Inferior parietal cortex (tissue), 1 donor: ENCODE data around the gene IGFBP2.
A peak's percentile ranks its signal among the peaks of the same experiment; 100 is the strongest.

Source experiments
- DNase-seq: peaks from one replicate; pipeline ENCODE4 v3.0.0-alpha.2; 2016; ENCODE audit errors: extremely low spot score

IGFBP2 gene

DNA sequence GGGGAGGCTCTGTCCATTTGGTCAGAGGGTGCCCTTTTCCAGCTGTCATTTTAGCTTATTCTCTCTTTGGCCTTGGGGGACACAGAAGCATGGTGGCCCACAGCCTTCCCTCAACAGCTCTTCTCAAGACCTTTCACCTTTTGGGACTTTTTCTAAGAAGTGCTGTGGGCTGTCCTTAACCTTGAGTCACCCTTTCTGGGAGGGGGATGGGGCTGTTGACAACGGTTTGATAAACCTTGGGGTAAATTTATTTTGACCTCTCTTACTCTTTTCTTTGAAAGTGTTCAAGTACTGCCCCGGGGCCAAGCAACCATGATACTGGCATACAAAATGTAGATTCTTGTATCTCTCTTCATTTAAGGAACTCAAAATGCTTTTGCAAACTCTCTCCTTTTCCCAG is 48.5 kb downstream of the IGFBP2 start:
- DNase-seq, result no peak

DNA sequence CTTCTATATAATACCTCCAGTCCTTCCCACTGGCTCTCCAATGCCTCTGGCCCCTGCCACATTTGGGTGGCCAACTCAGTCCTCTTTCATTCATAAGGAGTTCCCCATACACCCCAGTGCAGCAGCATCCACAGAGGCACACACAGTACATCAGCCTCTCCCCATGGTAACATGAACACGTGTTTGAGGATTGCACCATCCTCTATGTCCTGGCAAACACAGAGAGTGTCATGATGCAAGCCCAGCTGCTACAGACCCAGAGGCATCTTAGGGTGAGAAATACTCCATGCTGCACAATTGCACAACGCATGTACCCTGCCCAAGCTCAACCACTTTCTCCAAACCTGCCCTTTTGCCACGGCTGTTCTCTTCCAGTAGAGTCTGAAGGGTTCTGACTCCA is 50.6 kb downstream of the IGFBP2 start:
- DNase-seq, result no peak

DNA sequence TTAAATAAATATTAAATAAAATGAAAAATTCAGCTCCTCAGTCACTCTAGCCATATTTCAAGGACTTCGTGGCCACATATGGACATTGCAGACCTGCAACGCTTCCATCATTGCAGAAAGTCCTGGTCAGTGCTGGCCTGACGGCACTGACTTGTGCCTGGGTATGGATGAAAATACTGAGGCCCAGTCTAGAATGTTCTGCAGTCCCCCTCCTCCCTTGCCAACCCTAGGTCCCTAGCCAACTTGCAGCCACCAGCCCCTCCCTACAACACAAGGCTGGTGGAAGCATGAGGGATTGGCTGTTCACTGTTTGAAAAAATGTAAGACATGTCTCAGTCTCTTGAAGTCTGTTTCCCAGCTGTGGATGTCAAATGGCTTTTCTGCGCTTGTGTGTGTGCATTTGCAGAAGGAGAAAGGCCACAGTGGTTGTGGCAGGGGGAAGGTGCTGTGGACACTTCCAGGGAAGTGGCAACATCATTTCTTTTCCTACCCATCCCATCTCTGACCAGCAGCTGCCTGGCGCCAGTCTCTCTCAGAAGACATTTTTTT is 52.2 kb downstream of the IGFBP2 start:
- no peak for DNase-seq

DNA sequence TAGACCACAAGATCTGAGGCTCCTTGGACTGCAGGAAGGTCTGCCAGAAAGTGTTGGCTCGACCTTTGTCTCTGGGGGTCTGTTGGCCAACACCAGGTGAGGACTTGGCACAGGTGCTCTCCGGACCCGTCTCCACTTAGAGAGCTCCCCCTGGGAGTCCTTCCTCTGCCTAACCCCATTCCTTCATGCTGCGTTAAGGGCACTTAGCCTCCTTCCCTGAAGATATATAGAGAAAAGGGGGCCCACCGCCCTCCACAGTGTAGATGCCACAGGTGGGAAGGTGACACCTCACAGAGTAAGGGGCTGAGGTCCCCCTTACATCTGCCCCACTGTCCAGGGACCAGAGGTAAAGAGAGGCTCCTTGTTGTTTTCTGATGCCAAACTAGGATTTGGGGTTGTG is 53.9 kb downstream of the IGFBP2 start:
- no peak for DNase-seq

DNA sequence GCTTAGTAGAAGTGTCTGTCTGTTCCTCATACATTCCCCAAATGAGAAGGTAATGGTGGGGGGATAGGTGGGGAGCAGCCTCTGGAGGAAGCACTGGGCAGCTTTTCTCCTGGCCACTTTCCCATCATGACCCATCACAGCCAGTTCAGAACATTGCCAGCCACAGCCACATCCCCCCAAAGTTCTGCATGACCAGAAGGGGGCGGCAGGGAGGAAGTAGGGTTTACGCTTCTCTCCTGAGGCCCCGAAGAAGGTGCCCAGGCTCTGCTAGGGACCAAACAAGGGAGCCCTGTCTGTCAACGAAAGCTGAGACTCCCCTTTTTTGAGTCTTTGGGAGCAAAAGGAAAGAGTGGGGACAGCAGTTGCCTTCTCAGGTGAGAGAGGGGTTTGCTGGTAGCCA is 54.4 kb downstream of the IGFBP2 start:
- DNase-seq, result no peak

DNA sequence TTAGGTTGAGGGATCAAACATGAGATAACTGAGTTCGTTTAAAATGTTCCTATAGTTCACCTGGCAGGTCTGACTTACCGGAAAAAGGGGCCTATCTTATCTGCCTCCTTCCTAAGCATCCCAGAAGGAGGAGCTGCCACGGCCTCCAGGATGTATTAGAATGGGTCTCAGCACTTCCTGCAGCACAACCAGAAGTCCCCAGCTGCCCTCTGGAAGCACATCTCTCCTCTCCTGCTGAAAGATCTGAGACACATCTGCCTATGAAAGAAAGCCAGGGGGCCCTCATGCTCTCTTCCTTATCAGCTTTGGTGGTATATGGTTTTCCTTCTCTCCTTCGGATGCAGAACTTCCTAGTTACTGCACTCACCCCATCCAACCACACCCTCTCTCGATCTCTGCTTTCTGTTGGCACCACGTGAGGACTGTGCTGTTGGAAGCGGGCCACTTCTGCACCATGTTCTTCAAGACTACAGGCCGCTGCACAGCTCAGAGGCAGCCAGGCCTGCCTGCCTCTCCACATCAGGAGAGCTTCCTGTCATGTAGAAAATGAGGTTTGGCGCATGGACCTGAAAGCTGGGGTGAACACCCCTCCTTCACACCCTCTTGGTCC is 55.6 kb downstream of the IGFBP2 start:
- no peak for DNase-seq

DNA sequence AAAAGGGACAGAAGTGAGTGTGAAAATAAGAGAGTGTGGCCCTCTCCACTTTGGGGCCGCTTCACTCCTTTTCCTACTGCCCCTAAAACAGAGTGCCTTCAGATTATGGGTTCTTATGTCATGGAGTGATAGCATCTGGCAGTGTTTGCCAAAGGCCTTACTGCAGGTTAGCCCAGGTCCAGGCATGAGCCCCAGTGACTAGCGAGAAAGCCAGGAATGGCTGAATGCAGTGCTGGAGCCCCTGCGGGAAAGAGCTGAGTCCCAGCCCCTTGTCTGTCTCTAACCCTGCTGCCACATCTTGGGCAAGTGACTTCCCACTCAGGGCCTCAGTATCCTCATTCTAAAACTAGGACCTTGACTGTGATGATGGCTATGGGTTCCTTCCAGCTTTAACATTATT is 56.2 kb downstream of the IGFBP2 start:
- no peak for DNase-seq

DNA sequence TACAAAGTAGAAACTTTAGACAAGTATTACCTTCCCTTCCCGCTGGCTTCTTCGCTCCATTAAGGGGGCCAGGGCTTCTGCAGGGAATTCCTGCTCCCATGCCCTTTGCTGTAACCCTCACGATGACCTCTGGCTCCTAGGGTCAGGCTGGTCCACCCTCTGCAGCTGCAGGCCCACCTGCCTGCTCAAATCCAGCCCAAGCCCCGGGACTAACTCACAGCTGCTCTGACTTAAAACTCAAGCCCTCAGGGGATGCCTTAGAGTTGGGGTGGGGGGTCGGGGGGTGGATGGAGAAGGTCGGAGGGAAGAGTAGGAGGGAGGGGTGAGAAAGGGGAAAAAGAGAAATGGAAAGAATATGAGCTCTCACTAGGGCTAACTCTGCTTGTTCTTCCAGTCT is 57.2 kb downstream of the IGFBP2 start:
- DNase-seq, result no peak

DNA sequence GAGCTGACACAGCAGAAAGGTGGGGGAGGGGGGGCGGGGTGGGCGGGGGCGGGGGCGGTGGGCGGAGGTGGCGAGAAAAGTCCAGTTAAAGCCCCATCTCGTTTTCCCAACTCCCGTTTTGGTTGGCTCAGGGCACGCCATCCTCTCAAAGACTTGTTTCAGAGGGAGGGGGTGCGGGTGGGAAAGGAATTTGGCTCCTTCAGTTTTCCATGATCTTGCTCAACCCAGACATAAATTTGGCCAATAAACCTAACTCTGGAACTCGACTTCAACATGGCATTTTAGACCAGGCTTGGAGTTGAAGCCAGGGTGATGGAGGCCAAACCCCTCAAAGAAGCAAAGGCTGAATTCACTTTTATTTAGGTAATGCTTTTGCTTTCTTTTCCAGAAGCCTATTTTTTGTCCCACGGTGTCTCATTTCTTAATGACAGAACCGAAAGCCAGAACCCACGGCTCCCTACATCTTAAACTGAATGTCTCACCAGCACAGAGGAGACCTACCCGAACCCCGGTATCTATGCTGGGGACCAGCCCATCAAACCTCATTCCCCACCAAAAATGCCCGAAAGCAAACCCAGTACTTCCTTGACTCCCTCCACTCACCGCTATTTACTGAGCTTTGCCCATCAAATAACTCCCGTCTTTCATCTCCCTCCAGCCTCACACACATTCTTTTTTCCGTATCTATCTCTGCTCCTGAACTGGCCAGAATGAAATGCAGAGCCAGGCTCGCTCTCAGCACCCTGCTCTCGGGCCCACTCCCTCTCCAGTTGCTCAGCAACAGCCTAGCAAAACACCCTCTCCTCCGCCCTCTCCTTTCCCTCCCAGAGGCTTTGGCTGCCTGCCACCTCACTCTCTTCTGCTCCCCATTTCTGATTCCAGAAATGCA is 57.9 kb downstream of the IGFBP2 start:
- peak; percentile 73 for DNase-seq

DNA sequence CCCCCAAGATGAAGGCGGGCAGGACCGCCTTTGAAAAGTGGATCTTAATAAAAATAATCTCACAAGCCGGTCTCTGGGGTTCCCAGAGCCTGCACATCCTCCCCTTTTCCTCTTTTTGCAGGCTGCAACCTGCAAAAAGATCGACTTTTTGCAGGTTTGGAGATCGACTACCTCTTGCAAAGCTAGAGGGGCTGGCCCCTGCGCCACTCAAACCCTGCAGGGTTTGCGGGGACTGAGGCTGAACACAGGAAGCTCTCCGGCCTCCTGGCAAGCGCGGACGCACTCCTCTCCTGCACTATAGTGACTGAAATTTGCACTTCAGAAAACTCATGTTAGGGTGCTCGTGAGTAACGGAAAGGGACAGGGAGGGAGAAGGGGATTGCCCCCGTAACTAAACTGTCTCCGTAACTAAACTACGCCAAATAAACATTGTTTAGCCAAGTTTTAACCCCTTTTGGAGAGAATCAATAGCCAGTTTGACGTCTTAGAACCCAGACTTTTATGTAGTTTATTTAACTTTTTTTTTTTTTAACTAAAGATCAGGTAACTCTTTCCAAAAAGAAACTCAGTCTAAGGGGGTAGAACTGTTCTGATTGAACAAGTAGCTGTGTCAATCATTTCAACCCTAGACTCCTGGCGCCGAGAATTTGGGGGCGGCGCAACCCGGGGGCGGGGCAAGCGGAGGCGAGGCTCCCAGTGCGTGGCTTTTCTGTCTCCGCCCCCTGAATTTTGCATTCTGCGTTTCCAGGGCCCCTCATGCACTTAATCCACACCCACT is 59.6 kb downstream of the IGFBP2 start:
- peak; percentile 49 for DNase-seq

DNA sequence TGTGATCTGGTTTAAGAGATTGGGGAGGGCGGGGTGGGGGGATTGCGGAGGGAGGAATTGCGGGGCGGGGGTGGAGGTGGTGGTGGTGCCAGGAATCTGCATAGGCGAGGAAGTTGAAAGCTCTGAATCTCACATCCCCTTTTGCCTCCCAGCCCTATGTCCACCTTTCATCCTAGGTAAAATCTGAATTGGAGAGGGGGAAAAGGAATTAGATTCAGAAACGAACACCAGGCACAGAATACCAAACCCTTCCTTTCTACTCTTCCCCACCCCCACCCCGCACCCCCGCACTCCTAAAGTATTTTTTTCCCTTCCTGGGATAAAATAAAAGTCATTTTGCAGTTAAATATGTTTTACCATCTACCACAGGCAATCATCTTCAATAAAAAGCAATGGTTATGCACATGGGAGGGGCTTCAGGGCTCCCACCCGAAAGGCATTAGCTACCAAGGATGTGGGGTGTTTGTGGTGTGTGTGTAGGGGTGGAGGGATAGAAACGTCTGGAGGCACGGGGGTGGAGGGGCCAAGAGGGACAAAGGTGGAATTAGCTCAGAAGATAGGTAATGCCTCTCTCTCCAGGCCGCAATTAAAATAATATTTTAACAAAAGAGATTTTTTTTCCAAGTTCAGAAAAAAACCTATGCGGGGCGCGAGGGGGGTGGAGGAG is 60.3 kb downstream of the IGFBP2 start:
- no peak for DNase-seq

DNA sequence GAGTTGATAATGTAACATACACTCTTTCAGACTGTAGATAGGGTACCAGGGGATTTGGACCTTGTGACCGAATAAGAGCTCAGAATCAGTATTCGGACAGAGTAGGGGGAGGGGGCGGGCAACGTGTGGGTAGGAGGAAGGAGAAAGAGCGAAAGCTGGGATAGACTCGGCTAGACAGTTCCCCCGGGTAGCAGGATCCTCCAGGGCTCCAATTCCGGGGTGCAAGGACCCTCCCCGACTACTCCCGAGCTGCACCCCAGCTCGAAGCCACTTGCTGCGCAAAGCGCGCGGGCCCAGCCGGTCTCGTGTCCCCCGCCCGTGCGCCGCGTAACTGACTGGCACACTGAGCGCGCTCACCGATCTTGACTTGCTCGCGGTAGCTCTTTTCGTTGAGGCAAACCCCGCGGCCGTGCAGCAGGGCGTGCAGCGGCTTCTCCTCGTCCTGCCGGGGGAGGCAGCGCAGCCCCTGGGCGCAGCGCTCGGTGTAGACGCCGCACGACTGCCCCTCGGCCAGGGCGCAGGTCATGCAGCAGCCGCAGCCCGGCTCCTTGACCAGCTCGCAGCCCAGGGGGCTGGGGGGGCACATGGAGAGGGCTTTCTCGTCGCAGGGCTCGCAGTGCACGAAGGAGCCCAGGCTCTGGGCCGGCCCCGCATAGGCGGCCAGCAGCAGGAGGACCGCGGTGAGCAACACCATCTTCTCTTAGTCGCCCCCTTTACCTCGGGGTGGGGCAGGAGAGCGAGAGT is 61.0 kb downstream of the IGFBP2 start:
- DNase-seq, result peak; percentile 46

DNA sequence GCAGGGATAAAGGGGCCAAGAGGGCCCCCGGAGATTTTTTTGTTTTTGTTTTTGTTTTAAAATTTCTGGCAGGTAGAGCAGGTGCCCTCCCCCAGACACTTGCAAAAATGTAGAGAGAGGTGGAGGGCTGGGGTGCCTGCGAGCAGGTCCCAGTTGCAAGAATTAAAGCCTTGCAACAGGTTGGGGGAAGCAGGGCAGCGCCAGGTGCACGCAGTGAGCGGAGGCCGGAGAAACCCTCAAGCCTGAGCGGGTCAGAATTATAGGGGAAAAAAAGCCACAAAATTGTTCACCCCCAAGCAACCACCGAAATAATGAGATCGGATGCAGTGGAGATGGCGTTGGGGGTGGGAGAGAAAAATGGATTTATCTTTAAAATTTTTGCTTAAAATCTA is 61.6 kb downstream of the IGFBP2 start:
- DNase-seq, result no peak

DNA sequence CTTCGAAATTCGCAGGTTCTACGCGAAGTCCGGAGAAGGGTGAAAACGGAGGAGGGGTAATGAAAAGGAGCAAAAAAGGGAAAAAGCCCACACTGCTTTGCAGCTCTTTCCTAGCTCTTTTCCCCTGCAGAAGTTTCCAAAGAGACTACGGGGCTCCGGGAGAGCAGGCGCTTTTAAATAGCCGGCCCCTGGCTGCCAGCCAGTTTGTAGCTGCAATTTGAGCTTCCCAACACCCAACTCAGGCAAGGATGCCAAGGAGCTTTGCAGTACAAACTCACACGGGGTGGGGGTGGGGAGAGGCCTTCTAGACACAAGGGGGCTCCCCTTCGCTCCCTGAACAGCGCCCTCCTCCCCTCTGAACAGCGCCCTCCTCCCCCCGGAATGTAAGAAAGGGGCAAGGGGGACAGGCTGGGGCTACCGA is 62.2 kb downstream of the IGFBP2 start, which contains the start of gene IGFBP5:
TSS of gene IGFBP5 (minus strand) at position 149 of the 421 bp plus-strand sequence. CDS start 774 bp downstream, outside the sequence.
- peak; percentile 59 for DNase-seq

DNA sequence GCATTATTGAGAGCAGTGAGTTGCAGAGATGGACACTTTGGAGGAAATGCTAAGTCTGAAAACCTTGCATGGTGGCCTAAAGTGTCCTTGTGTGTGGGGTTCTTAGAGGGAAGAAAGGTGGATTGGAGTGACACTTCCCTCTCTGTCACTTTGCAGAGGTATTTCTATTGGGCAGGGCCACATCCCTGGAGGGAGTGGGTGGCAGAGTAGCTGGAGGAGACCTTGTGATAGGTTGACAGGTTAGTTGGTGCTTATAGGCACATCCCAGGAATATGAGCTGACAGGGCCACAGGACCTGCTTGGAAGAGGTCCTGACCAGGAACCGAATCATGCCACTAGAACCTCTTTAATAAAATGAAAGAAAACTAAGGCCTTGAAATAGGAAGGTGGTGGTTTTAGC is 63.1 kb downstream of the IGFBP2 start:
- DNase-seq, result no peak

DNA sequence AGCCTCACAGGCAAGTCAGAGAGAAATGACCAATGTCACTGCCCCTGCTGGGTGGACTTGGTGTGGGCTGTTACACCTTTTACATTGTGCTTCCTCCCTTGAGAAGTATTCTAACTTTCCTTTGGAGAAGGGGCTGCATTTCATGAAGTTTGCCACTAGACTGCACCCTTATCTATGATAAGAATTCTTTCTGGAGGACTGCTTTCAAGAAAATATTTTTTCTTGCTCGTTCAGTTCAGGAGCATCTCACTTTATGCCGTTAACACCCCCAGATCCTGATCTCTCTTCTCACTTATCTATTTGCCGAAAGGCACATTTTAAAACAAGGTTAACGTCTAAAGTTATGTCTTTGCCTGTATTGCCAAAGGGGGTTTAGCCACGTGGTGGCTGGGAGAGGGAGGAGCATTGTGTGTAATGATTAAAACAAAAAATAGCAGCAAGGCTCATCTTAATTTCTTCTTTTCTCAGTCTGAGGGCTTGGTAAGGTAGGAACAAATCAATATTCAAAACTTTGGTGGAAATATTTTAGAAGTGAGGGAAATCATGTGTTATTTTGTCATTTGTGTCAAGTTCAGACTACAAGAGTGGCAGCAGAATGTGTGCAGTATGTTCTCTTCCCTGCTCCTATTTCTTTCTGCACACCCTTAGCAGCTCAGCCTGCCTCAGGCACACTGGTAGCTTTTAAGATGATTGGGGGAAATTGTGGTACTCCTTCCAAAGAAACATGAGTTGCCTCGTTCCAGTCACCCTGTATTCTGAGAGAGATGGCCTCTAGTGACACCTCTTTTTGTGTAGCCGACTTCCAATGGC is 63.7 kb downstream of the IGFBP2 start:
- peak; percentile 52 for DNase-seq

DNA sequence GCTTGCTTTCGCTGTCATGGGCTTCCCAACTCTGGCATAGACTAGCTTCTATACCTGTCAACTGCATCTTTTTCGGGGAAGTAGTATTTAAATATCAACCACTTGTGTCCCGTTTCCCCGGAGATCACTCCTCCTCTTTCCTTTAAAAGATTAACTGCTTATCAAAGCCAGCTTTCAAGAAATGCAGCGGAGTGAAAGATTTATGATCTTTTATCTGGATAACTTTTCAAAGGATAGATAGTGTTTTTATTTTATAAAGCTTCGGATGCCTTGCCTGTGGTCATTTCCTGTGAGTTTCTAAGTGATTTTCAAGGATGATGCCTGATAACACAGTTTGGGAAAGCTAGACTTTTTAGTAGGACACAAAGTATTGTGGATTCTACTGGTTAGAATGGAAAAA is 65.1 kb downstream of the IGFBP2 start:
- no peak for DNase-seq

DNA sequence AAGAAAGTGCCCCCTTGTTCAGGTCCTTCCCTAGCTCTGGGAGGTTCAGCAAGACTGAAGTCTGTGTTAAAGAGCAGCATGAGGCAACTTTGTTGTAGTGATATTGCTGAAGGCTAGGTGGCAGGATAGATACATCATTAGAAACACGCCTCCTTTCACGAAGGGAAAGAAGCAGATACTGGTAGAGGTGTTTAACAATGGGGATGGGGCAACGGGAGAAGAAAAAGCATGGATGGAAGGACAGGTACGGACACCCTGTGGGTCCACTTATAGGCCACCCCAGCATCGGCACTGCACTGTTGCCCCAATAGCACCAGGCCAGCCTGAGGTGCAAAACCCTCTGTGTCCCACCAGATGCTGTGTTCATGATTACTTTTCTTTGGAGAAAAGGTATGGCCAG is 65.7 kb downstream of the IGFBP2 start:
- DNase-seq, result peak; percentile 81

DNA sequence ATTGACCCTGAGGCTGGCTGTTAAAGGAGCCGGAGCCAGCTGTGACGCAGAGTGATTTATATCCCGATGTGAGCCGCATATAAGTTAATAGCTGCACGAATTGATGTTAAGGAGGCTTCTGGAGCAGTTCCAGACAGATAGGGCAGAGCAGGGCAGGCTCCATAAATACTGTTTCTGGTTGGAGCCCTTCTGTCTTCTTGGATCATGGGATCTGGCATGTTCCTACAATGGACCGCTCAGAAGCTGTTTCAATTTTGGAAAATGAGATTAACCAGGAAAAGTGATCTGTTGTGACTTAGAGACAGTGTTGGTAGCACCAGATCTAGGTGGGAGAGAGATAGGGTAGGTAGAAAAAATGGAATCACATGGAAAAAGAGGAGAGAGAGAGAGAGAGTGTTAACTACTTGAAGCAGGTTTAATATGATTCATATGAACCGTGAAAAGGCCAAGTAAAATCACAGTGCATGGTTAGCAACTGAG is 66.9 kb downstream of the IGFBP2 start:
- DNase-seq, result no peak

DNA sequence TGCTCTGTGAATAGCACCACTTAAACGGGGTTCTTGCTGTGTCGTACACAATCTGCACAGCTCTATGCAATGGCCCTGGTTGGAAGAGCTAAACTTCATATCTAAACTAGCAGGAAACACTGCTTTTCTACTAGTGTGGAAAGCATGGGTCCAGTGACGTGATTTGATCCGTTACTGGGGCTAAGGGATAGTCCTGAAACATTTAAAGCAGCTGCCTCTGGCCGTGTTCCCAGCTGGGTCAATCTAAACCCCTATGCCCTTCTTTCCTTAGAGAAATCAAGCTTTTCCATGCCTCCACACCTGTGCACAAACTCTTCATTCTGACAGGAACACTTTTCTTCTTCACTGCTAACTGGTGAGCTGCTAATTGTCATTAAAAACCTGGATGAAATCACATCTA is 67.6 kb downstream of the IGFBP2 start:
- no peak for DNase-seq
